Measurements from ENCODE around the gene WNT4.

Gene WNT4

DNA sequence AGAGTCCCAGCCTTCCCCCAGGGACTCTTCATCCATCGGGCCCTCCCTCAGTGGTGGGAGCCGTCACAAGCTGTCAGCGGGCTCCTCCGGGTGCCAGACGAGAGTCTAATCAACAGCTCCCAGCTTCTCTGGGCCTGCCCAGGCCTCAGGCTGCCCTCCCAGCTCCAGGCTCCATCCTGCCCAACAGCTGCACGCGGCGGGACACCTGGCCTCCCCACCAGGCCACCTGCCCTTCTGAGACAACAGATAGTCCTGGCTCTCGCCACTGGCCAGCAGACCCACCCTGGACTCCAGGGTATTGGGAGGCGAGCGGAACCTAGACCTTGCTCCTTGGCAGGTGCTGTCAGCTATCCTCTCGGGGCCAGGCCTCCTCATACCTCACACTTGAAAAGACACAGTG lies 3.1 kb downstream of the WNT4 start:
- peaks cover 32% of the 10 kb centered on the region for H3K4me1 ChIP-seq (ENCODE audit: control insufficient read depth, insufficient read depth, low read length)
- H3K9ac ChIP-seq (ENCODE audit: low read depth, low read length) = no peak overlapping the region
- H3K27me3 ChIP-seq (ENCODE audit: control insufficient read depth, insufficient read depth, low read length) = peaks cover 36% of the 10 kb centered on the region
- H3K9me3 ChIP-seq (ENCODE audit: control insufficient read depth, insufficient read depth, low read length) = no peaks in the 10 kb centered on the region
- no peak overlapping the region for H3K27ac ChIP-seq (ENCODE audit: low read depth, low read length)
- no peaks in the 10 kb centered on the region for H3K36me3 ChIP-seq (ENCODE audit: control insufficient read depth, insufficient read depth, low read length)
- H3K4me3 ChIP-seq (ENCODE audit: low read depth, low read length) = no peak overlapping the region

DNA sequence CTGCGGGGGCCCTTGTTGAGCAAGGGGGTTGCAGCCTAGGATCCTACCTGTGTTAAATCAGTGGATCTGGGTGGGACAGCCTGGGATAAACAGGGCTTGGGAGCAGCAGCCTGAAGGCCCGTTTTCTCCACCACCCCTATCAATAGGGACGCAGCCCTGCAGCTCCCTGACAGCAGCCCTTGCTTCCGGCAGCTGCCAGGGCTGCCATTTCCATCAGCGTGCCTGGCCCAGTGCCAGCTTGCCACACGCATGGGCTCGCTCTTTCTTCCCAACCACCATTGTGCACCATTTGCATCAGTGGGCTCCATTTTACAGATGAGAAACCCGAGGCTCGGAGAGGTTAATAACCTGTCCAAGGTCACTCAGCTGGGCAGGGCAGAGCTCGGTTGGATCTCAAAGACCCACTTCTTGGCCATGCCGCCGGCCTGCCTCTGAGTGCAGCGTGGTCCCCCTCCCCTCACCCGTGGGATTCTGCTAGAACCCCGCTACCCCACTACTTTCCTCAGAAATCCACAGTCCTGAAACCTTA lies 3.8 kb downstream of the WNT4 start:
- Histone ChIP-seq H3K4me1 (ENCODE audit: control insufficient read depth, insufficient read depth, low read length) (peaks cover 37% of the 10 kb centered on the region), H3K27ac (ENCODE audit: low read depth, low read length) (no peak overlapping the region), H3K9ac (ENCODE audit: low read depth, low read length) (no peak overlapping the region), H3K36me3 (ENCODE audit: control insufficient read depth, insufficient read depth, low read length) (no peaks in the 10 kb centered on the region), H3K27me3 (ENCODE audit: control insufficient read depth, insufficient read depth, low read length) (peaks cover 36% of the 10 kb centered on the region), H3K4me3 (ENCODE audit: low read depth, low read length) (no peak overlapping the region), H3K9me3 (ENCODE audit: control insufficient read depth, insufficient read depth, low read length) (no peaks in the 10 kb centered on the region)

DNA sequence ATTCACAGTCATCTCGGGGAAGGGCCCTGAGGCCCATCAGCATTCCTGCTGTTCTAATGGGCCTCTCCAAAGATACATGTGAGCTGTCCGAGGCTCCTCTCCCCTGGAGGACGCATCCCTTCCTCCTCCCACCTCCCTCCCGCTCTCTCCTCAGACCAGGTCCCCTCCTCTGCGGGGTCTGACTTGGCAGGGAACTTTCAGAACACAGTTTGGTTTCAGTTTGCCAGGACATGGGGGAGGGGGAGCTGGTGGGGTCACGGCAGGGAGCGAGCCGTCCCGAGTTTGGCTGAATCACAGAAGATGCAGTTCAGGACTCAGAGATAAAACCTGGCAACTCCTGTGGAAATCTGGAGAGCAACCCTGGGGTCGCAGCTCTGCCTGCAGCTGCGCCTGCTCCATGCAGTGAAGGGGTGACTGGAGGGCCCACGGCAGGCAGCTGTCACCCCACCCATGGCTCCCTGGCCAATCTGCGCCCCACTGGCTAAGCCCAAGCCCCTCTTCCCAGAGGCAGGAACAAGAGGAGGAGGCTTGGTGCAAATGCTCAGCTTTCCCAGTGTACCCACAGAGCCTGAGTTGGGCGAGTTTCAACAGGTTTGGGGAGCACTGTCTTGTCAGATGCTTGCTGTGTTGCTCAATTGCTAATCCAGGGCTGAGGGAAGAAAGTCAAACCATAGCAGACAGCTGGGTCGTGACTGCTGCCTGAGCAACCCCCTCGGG lies 5.7 kb downstream of the WNT4 start:
- Histone ChIP-seq H3K9me3 (ENCODE audit: control insufficient read depth, insufficient read depth, low read length) (no peaks in the 10 kb centered on the region), H3K4me3 (ENCODE audit: low read depth, low read length) (no peak overlapping the region), H3K4me1 (ENCODE audit: control insufficient read depth, insufficient read depth, low read length) (peaks cover 47% of the 10 kb centered on the region), H3K36me3 (ENCODE audit: control insufficient read depth, insufficient read depth, low read length) (no peaks in the 10 kb centered on the region), H3K27ac (ENCODE audit: low read depth, low read length) (no peak overlapping the region), H3K27me3 (ENCODE audit: control insufficient read depth, insufficient read depth, low read length) (peaks cover 27% of the 10 kb centered on the region), H3K9ac (ENCODE audit: low read depth, low read length) (no peak overlapping the region)

DNA sequence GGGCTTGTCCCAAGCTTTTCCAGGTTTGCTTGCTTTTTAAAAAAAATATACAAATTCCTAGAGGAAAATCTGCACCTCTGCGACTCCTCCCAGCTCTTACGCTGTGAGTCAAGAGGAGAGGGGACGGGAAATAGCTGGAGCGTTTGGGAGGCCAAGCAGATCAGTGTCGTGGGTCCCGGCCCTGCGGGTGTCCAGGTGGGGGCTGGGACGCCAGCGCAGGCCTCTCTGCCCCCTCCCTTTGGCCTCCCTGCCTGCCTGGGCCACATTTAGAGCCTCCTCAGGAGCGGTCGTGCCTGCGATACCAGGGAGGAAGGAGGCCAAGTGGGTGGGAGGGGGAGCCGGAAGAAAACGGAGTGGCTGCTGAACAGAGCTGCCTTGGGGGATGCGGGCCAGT lies 9.0 kb downstream of the WNT4 start:
- H3K36me3 ChIP-seq (ENCODE audit: control insufficient read depth, insufficient read depth, low read length) = no peaks in the 10 kb centered on the region
- H3K9ac ChIP-seq (ENCODE audit: low read depth, low read length) = no peak overlapping the region
- no peak overlapping the region for H3K27ac ChIP-seq (ENCODE audit: low read depth, low read length)
- peaks cover 31% of the 10 kb centered on the region for H3K4me1 ChIP-seq (ENCODE audit: control insufficient read depth, insufficient read depth, low read length)
- H3K9me3 ChIP-seq (ENCODE audit: control insufficient read depth, insufficient read depth, low read length) = no peaks in the 10 kb centered on the region
- 0 out of 2 replicates have a peak, but pooled peaks cover 5% of the 10 kb centered on the region for H3K27me3 ChIP-seq (ENCODE audit: control insufficient read depth, insufficient read depth, low read length)
- H3K4me3 ChIP-seq (ENCODE audit: low read depth, low read length) = no peak overlapping the region

DNA sequence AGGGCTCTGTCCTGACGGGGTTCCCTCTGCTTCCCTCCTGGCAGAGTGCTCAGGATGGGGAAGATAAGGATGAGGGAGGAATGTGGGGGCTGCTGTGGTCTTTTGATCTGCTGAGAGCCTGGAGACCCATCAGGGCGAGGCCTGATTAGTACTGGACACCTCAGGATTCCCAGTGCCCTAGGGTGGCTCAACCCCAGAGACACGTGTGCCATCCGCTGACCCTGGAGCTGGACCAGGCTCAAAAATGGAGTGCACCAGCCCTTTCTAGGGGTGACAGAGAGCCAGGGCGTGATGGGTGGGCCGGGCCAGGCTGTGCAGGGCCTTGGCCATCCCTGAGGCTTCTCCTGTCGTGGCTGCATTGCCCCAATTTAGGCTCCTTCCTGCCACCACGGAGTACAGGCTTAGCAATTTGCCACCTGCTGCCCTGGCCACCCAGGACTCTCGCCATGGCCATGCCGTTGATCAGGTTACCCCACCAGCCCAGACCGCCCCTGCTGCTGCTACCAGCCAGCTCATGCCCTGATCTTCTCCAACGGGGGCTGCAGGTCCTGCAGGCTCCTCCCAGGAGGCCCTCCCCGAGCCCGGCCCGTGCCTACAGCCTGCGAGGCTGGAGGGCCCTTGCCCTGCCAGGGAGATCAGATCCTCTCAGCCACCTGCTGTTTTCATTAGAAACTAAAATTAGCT lies 9.5 kb downstream of the WNT4 start:
- H3K27me3 ChIP-seq (ENCODE audit: control insufficient read depth, insufficient read depth, low read length) = 0 out of 2 replicates have a peak, but pooled peaks cover 5% of the 10 kb centered on the region
- no peak overlapping the region for H3K27ac ChIP-seq (ENCODE audit: low read depth, low read length)
- no peak overlapping the region for H3K4me3 ChIP-seq (ENCODE audit: low read depth, low read length)
- H3K9me3 ChIP-seq (ENCODE audit: control insufficient read depth, insufficient read depth, low read length) = no peaks in the 10 kb centered on the region
- H3K36me3 ChIP-seq (ENCODE audit: control insufficient read depth, insufficient read depth, low read length) = no peaks in the 10 kb centered on the region
- no peak overlapping the region for H3K9ac ChIP-seq (ENCODE audit: low read depth, low read length)
- peaks cover 31% of the 10 kb centered on the region for H3K4me1 ChIP-seq (ENCODE audit: control insufficient read depth, insufficient read depth, low read length)

DNA sequence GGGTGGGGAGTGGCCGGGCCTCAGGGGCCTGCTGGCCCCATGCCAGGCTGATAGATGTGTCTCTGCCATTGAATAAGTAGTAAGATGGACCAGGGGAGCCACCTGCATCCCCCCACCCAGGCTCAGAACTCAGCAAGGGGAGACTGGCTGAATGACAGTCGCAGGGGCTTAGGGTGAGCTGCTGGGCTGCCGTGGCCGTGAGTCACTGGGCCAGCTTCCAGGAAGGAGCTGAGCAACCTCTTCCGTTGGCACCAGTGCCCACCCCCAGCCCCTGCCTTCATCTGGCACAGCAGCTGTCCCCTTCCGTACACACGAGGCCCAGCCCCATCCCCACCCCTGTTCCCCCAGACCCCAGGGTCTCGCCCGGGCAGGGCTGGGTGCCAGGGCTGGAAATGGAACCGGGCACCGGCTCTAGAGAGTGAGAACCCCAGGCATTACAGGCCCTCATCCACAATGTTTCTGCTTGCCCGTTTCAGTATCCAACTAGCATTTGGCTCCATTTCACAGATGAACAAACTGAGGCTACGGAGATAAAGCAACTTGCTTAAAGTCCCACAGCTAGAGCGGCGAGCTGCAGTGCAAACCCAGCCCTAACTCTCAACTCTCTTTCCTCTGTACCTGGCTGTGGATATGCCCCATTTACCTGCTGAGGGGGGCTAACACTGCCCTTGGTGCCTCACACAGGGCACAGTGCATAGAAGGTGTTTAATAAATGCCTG lies 10.2 kb downstream of the WNT4 start:
- Histone ChIP-seq H3K9me3 (ENCODE audit: control insufficient read depth, insufficient read depth, low read length) (no peaks in the 10 kb centered on the region), H3K36me3 (ENCODE audit: control insufficient read depth, insufficient read depth, low read length) (no peaks in the 10 kb centered on the region), H3K9ac (ENCODE audit: low read depth, low read length) (no peak overlapping the region), H3K4me3 (ENCODE audit: low read depth, low read length) (no peak overlapping the region), H3K27ac (ENCODE audit: low read depth, low read length) (no peak overlapping the region), H3K27me3 (ENCODE audit: control insufficient read depth, insufficient read depth, low read length) (0 out of 2 replicates have a peak, but pooled peaks cover 5% of the 10 kb centered on the region), H3K4me1 (ENCODE audit: control insufficient read depth, insufficient read depth, low read length) (peaks cover 29% of the 10 kb centered on the region)

DNA sequence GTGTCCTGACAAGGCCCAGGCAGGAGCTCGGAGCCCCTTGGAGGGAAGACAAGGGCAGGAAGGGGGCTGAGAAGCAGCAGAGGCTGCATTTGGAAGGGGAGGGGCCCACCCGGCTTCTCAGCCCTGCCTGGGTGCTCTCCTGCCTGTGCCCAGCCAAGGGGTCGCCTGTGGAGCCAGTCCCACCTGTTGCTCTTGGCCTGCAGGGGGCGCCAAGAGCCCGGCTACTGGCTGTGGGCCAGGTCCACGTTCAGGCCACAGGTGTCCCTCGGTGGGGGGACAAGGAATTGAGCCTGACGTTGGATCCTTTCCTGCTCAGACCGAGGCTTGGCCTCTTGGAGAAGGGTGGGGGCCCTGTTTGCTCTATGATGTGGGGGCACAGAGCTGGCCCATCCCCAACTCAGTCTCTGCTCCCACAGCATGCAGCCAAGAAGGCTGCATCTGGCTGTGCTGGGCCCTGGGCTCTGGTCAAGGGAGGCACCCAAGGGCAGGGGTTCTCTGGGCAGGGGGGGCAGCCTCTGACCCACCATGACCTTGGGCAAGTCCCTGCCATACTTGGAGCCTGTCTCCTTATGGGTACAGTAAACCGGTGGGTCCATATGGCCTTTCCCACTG lies 10.9 kb downstream of the WNT4 start:
- no peaks in the 10 kb centered on the region for H3K36me3 ChIP-seq (ENCODE audit: control insufficient read depth, insufficient read depth, low read length)
- no peak overlapping the region for H3K4me3 ChIP-seq (ENCODE audit: low read depth, low read length)
- no peaks in the 10 kb centered on the region for H3K9me3 ChIP-seq (ENCODE audit: control insufficient read depth, insufficient read depth, low read length)
- H3K27ac ChIP-seq (ENCODE audit: low read depth, low read length) = no peak overlapping the region
- H3K4me1 ChIP-seq (ENCODE audit: control insufficient read depth, insufficient read depth, low read length) = peaks cover 22% of the 10 kb centered on the region
- 0 out of 2 replicates have a peak, but pooled peaks cover 5% of the 10 kb centered on the region for H3K27me3 ChIP-seq (ENCODE audit: control insufficient read depth, insufficient read depth, low read length)
- H3K9ac ChIP-seq (ENCODE audit: low read depth, low read length) = no peak overlapping the region

DNA sequence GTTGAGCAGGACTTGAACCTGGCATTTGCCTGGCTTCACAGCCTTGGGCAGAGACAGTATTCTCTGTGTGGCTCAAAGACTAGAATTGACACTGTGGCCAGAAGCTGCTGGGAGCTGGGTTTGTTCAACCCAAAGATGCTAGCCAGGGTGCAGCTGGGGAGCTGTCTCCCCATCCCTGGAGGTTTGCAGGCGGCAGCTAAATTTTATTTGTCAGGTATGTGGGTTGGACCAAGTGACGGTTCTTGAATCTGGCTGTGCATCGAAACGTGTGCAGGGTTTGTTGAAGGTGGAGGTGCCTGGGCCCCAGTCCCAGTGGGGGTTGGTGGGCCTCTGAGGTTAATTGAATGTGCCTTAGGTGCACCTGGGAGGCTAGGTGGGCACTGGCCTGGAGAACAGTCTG lies 11.8 kb downstream of the WNT4 start:
- H3K27me3 ChIP-seq (ENCODE audit: control insufficient read depth, insufficient read depth, low read length) = 0 out of 2 replicates have a peak, but pooled peaks cover 5% of the 10 kb centered on the region
- H3K36me3 ChIP-seq (ENCODE audit: control insufficient read depth, insufficient read depth, low read length) = no peaks in the 10 kb centered on the region
- no peaks in the 10 kb centered on the region for H3K9me3 ChIP-seq (ENCODE audit: control insufficient read depth, insufficient read depth, low read length)
- H3K4me3 ChIP-seq (ENCODE audit: low read depth, low read length) = no peak overlapping the region
- H3K4me1 ChIP-seq (ENCODE audit: control insufficient read depth, insufficient read depth, low read length) = peaks cover 15% of the 10 kb centered on the region
- no peak overlapping the region for H3K27ac ChIP-seq (ENCODE audit: low read depth, low read length)
- no peak overlapping the region for H3K9ac ChIP-seq (ENCODE audit: low read depth, low read length)

DNA sequence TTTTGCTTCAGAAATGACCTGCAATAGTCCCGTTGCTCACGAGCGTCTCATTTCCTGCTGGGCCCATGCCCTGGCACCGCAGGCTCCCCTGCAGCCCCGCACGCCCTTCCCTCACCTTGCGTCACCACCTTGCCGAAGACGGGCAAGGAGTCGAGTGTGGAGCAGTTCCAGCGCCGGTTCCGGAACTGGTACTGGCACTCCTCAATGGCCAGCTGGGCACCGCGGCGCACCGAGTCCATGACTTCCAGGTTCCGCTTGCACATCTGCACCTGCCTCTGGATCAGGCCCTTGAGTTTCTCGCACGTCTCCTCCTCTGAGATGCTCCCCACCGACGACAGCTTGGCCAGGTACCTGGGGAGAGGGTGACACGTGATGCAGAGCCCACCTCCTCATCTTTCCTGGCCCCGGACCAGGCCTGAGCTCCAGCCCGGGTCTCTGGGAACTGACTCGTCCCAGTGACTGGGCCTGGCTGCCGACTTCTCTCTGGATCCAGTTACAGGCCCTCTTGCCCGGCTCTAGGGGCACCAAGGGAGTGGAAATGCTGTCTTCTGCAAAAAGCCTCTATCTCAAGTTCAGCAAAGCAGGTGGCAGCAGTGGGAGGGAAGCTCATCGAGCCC lies 13.3 kb downstream of the WNT4 start:
- no peak overlapping the region for H3K9ac ChIP-seq (ENCODE audit: low read depth, low read length)

DNA sequence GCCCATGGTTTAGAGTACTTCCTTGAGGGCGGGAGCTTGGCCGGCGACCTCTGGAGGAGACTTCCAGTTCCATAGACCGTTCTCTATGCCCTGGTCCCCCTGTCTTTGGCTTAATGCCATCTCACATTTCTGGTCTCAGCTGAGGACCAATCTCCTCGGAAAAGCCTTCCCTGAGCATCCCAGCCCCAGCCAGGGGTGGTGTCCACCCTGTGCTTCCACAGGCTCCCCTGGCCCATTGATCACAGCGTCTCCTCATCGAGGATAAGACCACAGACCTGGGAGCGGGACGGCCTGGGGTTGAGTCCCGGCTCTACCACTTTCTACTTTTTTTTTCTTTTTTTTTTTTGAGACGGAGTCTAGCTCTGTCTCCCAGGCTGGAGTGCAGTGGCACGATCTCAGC lies 14.5 kb downstream of the WNT4 start:
- H3K27ac ChIP-seq (ENCODE audit: low read depth, low read length) = no peak overlapping the region
- H3K27me3 ChIP-seq (ENCODE audit: control insufficient read depth, insufficient read depth, low read length) = no peaks in the 10 kb centered on the region
- H3K4me1 ChIP-seq (ENCODE audit: control insufficient read depth, insufficient read depth, low read length) = peaks cover 3% of the 10 kb centered on the region
- H3K9ac ChIP-seq (ENCODE audit: low read depth, low read length) = no peak overlapping the region
- no peaks in the 10 kb centered on the region for H3K9me3 ChIP-seq (ENCODE audit: control insufficient read depth, insufficient read depth, low read length)
- H3K36me3 ChIP-seq (ENCODE audit: control insufficient read depth, insufficient read depth, low read length) = no peaks in the 10 kb centered on the region
- H3K4me3 ChIP-seq (ENCODE audit: low read depth, low read length) = no peak overlapping the region

More for the DNA sequence above, 13.3 kb downstream of the WNT4 start:
- Histone ChIP-seq H3K4me3 (ENCODE audit: low read depth, low read length) (no peak overlapping the region), H3K4me1 (ENCODE audit: control insufficient read depth, insufficient read depth, low read length) (peaks cover 15% of the 10 kb centered on the region), H3K36me3 (ENCODE audit: control insufficient read depth, insufficient read depth, low read length) (no peaks in the 10 kb centered on the region), H3K27ac (ENCODE audit: low read depth, low read length) (no peak overlapping the region), H3K9me3 (ENCODE audit: control insufficient read depth, insufficient read depth, low read length) (no peaks in the 10 kb centered on the region), H3K27me3 (ENCODE audit: control insufficient read depth, insufficient read depth, low read length) (0 out of 2 replicates have a peak, but pooled peaks cover 5% of the 10 kb centered on the region)
